Adrenal gland (tissue), 5 donors: ENCODE results near the gene MRPL51.

Experiments
- POLR2A ChIP-seq, 2 donors: fragments of 450-650 bp; IDR thresholded peaks; one replicate each; pipeline ENCODE4 v1.6.1; 2017; ENCODE audit warnings: antibody characterized with exemption in 2 of 2, mild to moderate bottlenecking in 2 of 2, moderate library complexity in 1 of 2
- TF ChIP-seq, protein P1 (sequence below), 6 experiments: fragments of 450-650 bp in 4 of 6; fragments of 200-600 bp in 2 of 6; sonication (generic) in 1 of 6; IDR thresholded peaks; 1 replicate in 5 of 6; 2 replicates in 1 of 6; pipeline versions ENCODE4 v1.5.1 to v1.8.0; 2016 to 2021; ENCODE audit warnings: antibody characterized with exemption in 6 of 6, mild to moderate bottlenecking in 2 of 6, moderate library complexity in 1 of 6
- donor health status: DM: no; HTN: no; CAD: no.

DNA sequence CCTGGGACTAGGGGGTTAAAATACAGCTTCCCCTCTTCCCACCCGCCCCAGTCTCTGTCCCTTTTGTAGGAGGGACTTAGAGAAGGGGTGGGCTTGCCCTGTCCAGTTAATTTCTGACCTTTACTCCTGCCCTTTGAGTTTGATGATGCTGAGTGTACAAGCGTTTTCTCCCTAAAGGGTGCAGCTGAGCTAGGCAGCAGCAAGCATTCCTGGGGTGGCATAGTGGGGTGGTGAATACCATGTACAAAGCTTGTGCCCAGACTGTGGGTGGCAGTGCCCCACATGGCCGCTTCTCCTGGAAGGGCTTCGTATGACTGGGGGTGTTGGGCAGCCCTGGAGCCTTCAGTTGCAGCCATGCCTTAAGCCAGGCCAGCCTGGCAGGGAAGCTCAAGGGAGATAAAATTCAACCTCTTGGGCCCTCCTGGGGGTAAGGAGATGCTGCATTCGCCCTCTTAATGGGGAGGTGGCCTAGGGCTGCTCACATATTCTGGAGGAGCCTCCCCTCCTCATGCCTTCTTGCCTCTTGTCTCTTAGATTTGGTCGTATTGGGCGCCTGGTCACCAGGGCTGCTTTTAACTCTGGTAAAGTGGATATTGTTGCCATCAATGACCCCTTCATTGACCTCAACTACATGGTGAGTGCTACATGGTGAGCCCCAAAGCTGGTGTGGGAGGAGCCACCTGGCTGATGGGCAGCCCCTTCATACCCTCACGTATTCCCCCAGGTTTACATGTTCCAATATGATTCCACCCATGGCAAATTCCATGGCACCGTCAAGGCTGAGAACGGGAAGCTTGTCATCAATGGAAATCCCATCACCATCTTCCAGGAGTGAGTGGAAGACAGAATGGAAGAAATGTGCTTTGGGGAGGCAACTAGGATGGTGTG, 43.1 kb upstream of the MRPL51 start:
- TF ChIP-seq, protein P1, sequence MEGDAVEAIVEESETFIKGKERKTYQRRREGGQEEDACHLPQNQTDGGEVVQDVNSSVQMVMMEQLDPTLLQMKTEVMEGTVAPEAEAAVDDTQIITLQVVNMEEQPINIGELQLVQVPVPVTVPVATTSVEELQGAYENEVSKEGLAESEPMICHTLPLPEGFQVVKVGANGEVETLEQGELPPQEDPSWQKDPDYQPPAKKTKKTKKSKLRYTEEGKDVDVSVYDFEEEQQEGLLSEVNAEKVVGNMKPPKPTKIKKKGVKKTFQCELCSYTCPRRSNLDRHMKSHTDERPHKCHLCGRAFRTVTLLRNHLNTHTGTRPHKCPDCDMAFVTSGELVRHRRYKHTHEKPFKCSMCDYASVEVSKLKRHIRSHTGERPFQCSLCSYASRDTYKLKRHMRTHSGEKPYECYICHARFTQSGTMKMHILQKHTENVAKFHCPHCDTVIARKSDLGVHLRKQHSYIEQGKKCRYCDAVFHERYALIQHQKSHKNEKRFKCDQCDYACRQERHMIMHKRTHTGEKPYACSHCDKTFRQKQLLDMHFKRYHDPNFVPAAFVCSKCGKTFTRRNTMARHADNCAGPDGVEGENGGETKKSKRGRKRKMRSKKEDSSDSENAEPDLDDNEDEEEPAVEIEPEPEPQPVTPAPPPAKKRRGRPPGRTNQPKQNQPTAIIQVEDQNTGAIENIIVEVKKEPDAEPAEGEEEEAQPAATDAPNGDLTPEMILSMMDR (IDR thresholded peaks at IDR 0.05): no peak
- TF ChIP-seq POLR2A (IDR thresholded peaks at IDR 0.05): no peak
